Vagina (tissue), 2 donors: ENCODE data around the gene HOXC10.

Source experiments
- CTCF ChIP-seq, 3 experiments: fragments of 450-650 bp in 2 of 3; fragments of 200-600 bp in 1 of 3; sonication (generic) in 1 of 3; IDR thresholded peaks; one replicate each; pipeline ENCODE4 v1.5.1; 2017 to 2019; ENCODE audit warnings: antibody characterized with exemption in 3 of 3, mild to moderate bottlenecking in 2 of 3, moderate library complexity in 2 of 3
- POLR2A ChIP-seq, 2 donors: fragments of 450-650 bp; IDR thresholded peaks; one replicate each; pipeline ENCODE4 v1.6.1; 2017; ENCODE audit warnings: antibody characterized with exemption in 2 of 2, mild to moderate bottlenecking in 2 of 2, moderate library complexity in 2 of 2
- POLR2AphosphoS5 ChIP-seq, 2 donors: sonication (generic); formaldehyde crosslinking; IDR thresholded peaks; one replicate each; pipeline ENCODE4 v1.9.0; 2017; ENCODE audit warnings: antibody characterized with exemption in 2 of 2, mild to moderate bottlenecking in 2 of 2, low read depth in 1 of 2; ENCODE audit not compliant: insufficient read depth in 1 of 2

DNA sequence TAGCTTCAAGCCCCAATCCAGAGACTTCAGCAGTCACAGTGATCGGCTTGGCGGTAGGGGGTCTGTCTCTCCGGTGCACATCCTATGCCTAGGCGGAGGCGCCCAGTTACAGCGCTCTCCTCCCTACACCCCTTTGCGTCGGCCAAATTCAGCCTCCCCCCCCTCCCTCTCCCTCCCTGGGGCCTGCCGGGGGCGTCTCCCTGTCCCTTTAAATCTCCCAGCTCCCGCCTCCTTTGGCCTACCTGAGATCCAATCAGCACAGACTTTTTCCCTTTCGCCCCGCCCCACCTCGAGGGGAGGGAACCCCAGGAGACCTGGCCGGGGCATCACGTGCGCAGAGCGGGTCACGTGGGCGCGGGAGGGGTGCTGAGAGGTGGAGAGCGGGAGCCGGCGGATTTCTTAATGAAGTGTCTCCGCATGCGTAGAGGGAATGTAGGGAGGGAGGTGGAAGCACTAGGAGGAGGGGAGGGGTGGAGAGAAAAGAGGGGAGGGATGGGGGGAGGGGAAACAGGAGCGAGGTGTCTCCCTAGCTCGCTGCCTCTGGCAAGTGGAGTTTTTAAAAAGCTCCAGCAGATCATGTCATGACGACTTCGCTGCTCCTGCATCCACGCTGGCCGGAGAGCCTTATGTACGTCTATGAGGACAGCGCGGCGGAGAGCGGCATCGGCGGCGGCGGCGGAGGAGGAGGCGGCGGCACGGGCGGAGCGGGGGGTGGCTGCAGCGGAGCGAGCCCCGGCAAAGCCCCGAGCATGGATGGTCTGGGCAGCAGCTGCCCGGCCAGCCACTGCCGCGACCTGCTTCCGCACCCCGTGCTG lies 46.4 kb upstream of the HOXC10 start, which contains the start of gene HOXC13:
- TF ChIP-seq CTCF (IDR thresholded peaks at IDR 0.05) (no peak), POLR2A (IDR thresholded peaks at IDR 0.05) (no peak), POLR2AphosphoS5 (IDR thresholded peaks at IDR 0.05; ENCODE audit: insufficient read depth in 1 of 2, low read depth in 1 of 2) (no peak)
